Glomerular visceral epithelial cell (primary cell): ENCODE data around the gene PRSS2.

ENCODE experiments used
- DNase-seq: peaks from one replicate; pipeline ENCODE4 v3.0.0-alpha.2; 2016; ENCODE audit errors: extremely low spot score

PRSS2 gene

DNA sequence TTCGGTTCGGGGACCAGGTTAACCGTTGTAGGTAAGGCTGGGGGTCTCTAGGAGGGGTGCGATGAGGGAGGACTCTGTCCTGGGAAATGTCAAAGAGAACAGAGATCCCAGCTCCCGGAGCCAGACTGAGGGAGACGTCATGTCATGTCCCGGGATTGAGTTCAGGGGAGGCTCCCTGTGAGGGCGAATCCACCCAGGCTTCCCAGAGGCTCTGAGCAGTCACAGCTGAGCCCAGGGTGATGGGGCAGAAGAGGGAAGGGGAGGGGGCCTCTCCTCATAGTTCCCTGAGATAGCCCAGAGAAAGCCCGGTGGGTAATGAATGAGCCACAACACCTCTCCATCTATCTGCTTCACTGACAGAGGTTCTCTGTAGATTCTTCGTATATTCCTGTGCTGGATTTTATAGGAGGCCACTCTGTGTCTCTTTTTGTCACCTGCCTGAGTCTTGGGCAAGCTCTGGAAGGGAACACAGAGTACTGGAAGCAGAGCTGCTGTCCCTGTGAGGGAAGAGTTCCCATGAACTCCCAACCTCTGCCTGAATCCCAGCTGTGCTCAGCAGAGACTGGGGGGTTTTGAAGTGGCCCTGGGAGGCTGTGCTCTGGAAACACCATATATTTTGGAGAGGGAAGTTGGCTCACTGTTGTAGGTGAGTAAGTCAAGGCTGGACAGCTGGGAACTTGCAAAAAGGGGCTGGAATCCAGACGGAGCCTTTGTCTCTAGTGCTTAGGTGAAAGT, 16.4 kb downstream of the PRSS2 start:
- DNase-seq, result no peak

DNA sequence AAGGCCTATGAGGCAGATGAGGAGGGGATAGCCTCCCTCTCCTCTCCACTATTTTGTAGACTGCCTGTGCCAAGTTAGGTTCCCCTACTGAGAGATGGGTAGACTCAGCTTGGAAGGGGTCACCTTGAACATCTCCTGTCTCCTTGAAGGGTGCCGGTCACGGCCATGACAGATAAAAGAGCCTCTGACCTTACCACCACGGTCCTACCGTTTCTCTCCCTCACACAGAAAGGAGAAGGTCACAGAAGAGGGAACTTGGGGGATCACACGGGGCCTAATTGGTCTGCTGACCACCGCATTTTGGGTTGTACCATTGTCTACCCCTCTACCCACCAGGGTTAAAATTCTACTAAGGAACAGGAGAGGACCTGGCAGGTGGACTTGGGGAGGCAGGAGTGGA, 17.0 kb downstream of the PRSS2 start:
- no peak for DNase-seq

DNA sequence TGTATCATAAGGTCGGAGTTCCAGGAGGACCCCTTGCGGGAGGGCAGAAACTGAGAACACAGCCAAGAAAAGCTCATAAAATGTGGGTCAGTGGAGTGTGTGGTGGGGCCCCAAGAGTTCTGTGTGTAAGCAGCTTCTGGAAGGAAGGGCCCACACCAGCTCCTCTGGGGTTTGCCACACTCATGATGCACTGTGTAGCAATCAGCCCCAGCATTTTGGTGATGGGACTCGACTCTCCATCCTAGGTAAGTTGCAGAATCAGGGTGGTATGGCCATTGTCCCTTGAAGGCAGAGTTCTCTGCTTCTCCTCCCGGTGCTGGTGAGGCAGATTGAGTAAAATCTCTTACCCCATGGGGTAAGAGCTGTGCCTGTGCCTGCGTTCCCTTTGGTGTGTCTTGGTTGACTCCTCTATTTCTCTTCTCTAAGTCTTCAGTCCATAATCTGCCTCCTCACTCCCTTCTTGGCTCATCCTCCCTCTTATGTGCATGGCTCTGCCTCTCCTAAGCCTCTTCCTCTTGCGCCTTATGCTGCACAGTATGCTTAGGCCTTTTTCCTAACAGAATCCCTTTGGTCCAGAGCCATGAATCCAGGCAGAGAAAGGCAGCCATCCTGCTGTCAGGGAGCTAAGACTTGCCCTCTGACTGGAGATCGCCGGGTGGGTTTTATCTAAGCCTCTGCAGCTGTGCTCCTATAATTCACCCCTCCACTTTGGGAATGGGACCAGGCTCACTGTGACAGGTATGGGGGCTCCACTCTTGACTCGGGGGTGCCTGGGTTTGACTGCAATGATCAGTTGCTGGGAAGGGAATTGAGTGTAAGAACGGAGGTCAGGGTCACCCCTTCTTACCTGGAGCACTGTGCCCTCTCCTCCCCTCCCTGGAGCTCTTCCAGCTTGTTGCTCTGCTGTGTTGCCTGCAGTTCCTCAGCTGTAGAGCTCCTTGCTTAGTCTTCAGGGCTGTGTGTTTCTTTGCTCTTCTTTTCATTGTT, 17.8 kb downstream of the PRSS2 start:
- DNase-seq, result no peak

DNA sequence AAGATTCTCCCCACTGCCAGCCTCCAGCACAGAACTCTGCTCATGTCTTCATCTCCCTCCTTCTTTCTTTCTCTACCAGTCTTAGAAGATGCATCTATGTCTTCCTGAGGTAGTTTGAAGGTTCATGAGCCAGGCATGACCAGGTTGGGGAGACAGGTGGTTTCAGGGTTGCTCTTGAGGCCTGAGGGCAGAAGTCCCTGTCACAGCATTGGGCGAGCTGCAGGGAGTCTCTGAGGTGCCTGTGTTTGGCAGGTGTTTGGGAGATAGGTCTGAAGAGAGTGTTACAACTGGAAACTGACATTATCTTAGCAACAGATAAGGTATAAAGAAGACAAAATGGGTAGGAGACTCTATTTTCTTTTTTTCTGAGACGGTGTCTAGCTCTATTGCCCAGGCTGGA, 18.7 kb downstream of the PRSS2 start:
- DNase-seq, result no peak

DNA sequence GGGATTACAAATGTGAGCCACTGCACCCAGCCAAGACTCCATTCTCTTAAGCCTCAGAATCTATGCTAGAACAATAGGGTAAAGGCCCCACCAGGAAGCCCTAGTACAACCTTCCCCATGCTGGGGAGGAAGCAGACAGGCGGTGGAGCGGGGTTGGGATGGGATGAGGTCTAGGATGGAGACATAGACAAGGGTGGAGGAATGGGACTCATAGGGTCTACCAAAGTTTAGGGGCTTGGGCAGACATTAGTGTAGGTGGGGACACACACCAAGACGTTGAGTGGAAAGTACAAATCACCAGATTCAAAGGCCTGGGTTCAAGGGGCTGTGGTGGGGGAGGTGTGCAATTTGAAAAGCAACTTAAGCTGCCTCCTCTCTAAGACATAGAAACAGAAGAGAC, 19.3 kb downstream of the PRSS2 start:
- DNase-seq, result no peak

DNA sequence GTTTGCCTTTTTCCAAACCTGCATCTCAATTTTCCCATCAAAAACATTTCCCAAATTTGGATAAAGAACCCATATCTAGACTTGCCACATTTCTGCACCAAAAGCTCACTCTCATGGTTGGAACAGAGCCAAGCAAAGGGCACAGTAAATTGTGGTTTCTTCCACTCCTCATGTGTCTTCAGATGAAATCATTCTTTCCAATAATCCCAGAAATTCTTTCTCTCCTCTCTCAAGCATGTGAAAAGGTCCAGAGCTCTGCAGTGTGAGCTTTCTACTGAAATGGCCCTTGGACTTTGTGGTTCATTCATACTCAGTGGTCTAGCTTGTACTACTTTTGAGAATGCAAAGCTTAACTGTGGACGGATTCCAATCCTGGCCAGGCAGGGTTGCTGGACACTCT, 19.8 kb downstream of the PRSS2 start:
- DNase-seq, result no peak

DNA sequence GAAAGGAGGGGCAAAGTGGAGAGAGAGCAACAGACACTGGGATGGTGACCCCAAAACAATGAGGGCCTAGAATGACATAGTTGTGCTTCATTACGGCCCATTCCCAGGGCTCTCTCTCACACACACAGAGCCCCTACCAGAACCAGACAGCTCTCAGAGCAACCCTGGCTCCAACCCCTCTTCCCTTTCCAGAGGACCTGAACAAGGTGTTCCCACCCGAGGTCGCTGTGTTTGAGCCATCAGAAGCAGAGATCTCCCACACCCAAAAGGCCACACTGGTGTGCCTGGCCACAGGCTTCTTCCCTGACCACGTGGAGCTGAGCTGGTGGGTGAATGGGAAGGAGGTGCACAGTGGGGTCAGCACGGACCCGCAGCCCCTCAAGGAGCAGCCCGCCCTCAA, 20.7 kb downstream of the PRSS2 start:
- DNase-seq, result no peak

DNA sequence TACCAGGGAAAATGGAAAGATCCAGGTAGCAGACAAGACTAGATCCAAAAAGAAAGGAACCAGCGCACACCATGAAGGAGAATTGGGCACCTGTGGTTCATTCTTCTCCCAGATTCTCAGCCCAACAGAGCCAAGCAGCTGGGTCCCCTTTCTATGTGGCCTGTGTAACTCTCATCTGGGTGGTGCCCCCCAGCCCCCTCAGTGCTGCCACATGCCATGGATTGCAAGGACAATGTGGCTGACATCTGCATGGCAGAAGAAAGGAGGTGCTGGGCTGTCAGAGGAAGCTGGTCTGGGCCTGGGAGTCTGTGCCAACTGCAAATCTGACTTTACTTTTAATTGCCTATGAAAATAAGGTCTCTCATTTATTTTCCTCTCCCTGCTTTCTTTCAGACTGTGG, 21.4 kb downstream of the PRSS2 start:
- no peak for DNase-seq

DNA sequence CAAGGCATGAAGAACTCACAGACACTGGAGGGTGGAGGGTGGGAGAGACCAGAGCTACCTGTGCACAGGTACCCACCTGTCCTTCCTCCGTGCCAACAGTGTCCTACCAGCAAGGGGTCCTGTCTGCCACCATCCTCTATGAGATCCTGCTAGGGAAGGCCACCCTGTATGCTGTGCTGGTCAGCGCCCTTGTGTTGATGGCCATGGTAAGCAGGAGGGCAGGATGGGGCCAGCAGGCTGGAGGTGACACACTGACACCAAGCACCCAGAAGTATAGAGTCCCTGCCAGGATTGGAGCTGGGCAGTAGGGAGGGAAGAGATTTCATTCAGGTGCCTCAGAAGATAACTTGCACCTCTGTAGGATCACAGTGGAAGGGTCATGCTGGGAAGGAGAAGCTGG, 21.8 kb downstream of the PRSS2 start:
- no peak for DNase-seq

DNA sequence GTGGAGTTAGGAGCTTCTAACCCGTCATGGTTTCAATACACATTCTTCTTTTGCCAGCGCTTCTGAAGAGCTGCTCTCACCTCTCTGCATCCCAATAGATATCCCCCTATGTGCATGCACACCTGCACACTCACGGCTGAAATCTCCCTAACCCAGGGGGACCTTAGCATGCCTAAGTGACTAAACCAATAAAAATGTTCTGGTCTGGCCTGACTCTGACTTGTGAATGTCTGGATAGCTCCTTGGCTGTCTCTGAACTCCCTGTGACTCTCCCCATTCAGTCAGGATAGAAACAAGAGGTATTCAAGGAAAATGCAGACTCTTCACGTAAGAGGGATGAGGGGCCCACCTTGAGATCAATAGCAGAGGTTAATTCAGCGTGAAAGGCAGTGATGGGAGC, 22.4 kb downstream of the PRSS2 start:
- DNase-seq, result no peak

DNA sequence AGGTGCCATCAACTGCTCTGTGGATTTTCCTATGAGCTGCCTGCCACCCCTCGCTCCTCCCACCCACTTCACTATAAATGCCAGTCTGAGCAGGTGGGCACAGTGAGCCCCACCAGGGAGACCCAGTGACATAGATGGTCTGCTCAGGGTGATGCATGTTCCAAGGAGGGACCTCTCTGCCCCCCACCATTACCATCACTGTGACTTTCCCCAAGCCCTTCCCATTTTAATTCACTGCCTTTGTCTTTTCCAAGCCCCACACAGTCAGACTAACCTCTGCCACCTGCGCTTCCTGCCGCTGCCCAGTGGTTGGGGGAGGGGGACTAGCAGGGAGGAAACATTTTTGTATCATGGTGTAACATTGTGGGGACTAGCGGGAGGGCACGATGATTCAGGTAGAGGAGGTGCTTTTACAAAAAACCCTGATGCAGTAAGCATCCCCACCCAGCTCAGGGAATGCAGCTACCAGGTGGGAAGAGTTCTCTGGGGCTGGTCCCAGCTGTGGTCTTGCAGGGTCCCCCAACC, 24.6 kb downstream of the PRSS2 start:
- DNase-seq, result no peak

DNA sequence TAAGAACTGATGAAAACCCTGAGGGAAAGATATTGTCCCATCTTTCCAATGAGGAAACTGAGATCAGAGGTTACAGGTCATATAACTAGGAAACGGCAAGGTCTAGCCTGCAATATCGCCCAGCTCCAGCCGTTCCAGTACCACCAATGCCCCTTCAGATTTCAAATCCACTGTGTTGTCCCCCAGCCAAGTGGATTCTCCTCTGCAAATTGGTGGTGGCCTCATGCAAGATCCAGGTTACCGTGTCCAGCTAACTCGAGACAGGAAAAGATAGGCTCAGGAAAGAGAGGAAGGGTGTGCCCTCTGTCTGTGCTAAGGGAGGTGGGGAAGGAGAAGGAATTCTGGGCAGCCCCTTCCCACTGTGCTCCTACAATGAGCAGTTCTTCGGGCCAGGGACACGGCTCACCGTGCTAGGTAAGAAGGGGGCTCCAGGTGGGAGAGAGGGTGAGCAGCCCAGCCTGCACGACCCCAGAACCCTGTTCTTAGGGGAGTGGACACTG, 25.3 kb downstream of the PRSS2 start:
- no peak for DNase-seq

DNA sequence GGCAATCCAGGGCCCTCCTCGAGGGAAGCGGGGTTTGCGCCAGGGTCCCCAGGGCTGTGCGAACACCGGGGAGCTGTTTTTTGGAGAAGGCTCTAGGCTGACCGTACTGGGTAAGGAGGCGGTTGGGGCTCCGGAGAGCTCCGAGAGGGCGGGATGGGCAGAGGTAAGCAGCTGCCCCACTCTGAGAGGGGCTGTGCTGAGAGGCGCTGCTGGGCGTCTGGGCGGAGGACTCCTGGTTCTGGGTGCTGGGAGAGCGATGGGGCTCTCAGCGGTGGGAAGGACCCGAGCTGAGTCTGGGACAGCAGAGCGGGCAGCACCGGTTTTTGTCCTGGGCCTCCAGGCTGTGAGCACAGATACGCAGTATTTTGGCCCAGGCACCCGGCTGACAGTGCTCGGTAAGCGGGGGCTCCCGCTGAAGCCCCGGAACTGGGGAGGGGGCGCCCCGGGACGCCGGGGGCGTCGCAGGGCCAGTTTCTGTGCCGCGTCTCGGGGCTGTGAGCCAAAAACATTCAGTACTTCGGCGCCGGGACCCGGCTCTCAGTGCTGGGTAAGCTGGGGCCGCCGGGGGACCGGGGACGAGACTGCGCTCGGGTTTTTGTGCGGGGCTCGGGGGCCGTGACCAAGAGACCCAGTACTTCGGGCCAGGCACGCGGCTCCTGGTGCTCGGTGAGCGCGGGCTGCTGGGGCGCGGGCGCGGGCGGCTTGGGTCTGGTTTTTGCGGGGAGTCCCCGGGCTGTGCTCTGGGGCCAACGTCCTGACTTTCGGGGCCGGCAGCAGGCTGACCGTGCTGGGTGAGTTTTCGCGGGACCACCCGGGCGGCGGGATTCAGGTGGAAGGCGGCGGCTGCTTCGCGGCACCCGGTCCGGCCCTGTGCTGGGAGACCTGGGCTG, 26.0 kb downstream of the PRSS2 start:
- no peak for DNase-seq

DNA sequence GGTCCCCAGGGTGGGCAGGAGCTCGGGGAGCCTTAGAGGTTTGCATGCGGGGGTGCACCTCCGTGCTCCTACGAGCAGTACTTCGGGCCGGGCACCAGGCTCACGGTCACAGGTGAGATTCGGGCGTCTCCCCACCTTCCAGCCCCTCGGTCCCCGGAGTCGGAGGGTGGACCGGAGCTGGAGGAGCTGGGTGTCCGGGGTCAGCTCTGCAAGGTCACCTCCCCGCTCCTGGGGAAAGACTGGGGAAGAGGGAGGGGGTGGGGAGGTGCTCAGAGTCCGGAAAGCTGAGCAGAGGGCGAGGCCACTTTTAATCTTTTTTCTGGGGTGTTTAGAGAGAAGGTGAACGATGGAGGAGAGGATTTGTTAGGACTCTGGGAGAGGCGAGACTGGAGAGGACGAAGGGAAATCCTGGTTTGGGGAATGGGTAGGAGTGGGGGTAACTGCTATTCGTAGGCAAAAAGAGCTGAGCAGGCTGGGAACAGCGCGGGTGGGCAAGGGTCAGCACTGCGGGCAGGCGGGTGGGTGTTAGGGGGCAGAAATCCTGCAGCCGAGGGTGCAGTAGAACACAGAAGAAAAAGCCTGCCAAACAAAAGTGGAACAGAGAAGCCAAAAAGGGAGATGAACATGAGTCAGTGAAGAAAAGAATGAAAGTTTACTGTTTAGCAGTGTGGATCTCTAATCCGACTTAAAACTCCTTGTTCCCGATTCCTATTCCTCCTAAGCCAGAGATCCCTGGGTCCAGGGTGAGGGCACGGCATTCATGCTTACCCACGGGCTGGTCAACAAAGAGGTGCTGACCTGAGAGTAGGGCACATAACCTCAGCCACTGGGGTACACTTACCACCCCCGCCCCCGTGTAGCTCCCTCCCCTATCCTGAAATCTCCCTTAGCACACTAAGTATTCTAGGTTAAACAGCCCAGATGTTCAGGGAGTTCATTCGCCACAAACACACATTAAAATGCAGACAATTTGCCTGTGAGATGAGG, 26.9 kb downstream of the PRSS2 start:
- no peak for DNase-seq

DNA sequence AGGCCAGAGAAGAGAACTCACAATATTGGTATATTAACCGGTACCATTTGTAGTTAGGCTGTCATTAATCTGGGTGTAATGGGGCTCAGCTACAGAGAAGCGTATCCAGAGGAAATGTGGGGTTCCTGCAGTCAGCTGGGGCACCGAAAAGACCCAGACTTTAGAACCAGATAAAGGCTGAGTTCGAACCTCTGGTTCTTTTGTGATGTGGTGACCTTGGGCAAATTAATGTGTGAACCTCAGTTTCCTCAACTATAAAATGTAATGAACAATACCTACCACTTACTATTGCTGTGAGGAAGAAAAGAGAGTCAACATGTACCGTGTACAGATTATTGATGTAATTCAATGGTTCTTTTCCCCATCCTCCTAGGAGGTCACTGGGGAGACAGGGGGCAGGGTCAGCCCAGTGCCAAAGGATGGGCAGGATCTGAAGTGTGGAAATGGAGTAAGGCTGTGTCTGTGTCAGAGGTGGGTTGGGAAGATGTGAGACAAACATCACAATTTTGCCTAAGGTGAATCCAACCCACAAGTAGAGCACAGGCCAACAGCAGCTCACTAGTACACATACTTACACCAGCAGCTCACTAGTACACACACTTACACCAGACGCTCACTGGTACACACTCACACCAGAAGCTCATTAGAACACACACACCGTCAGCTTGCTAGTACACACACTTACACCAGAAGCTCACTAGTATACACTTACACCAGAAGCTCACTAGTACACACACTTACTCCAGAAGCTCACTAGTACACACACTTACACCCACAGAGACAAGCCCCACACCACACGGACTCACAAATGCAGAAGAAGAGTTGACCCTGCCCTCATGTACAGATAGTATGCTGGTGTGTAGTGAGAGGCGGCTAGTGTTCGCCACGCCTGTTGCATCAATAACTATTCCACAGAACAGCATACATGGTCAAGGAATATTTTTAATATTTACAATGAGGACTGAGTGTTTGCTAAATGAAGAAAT, 28.0 kb downstream of the PRSS2 start:
- no peak for DNase-seq

DNA sequence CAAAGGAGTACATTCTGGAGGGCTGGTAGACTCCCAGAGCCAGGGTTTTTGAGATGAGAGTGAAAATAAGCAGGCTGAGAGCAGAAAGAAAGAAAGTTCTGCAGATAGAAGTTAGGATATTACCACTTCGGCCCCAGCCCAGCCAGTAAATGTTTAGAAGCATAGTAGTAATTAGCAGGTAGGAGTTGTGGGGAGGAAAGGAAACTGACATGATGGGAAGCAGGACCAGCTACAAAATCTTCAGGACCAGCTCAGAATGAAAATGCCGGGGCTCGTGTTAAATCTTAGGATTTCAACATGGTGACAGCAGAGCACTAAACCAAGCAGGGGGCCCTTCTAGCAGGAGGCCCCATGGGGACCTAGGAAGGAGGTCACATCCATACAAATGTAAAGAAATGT, 28.7 kb downstream of the PRSS2 start:
- no peak for DNase-seq

DNA sequence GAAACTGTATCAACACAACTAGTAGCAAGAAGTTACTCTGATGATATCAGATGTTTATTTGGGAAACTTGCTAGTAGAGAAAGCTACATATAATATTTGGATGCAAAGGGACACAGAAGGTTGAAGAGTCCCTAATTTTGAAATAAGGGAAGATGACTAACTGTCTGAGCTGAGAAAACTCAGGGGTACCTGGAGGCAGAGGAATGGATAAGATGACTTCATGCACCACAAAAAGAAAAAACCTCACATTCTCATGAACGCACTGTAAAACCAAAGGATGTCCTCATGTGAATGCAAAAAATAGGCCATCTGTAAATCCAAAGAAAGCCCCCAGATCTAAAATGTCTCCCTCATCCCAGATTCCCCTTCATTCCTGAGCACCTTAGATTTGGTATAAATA, 29.3 kb downstream of the PRSS2 start:
- no peak for DNase-seq

DNA sequence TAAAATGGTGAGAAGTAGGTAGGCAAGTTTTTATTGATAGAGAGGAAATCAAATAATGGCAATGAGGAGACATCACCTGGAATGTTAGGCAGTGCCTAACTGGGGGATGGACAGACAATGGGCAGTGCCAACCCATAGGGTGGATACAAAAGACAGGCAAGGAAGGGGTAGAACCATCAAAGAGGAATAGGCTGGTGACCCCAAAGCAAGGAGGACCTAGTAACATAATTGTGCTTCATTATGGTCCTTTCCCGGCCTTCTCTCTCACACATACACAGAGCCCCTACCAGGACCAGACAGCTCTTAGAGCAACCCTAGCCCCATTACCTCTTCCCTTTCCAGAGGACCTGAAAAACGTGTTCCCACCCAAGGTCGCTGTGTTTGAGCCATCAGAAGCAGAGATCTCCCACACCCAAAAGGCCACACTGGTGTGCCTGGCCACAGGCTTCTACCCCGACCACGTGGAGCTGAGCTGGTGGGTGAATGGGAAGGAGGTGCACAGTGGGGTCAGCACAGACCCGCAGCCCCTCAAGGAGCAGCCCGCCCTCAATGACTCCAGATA, 30.0 kb downstream of the PRSS2 start:
- no peak for DNase-seq
